ENCODE results near the gene VPS50.

DNA sequence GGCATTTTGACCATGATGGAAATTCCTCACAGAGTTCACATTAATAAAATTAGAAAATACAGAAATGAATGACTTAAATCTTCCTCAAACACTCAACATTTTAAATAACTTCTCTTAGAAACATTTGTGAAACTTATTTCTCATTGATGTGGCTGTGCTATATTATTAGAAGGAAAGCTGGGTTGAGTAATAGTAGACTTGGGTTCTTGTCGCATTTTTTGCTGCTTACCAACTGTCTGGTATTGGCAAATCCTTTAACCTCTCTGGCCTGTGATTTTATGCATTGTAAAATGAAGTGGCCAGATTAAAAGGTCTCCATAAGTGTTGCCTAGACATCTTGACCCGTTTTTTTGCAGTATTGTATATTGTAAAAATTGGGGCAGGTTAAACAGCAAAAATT is 66.5 kb downstream of the VPS50 start:
- TF ChIP-seq EZH2phosphoT487 (IDR thresholded peaks at IDR 0.05; ENCODE audit: insufficient read depth, low read depth) (no peak), EZH2 (IDR thresholded peaks at IDR 0.05; ENCODE audit: insufficient read depth, poor library complexity, severe bottlenecking) (no peak)

Data from GM23248 (cell line).